AG09319 (cell line): ENCODE results near the gene SLC39A9.

Experiments
- DNase-seq: peaks from one replicate; pipeline ENCODE4 v3.0.0-alpha.2; 2010; ENCODE audit warnings: low read depth; ENCODE audit errors: extremely low read depth
- TF ChIP-seq, protein P1 (sequence below): IDR thresholded peaks from 2 replicates; pipeline ENCODE4 v1.5.1; 2011; ENCODE audit warnings: low read depth, mild to moderate bottlenecking, inconsistent platforms, low read length, moderate library complexity

SLC39A9 gene

DNA sequence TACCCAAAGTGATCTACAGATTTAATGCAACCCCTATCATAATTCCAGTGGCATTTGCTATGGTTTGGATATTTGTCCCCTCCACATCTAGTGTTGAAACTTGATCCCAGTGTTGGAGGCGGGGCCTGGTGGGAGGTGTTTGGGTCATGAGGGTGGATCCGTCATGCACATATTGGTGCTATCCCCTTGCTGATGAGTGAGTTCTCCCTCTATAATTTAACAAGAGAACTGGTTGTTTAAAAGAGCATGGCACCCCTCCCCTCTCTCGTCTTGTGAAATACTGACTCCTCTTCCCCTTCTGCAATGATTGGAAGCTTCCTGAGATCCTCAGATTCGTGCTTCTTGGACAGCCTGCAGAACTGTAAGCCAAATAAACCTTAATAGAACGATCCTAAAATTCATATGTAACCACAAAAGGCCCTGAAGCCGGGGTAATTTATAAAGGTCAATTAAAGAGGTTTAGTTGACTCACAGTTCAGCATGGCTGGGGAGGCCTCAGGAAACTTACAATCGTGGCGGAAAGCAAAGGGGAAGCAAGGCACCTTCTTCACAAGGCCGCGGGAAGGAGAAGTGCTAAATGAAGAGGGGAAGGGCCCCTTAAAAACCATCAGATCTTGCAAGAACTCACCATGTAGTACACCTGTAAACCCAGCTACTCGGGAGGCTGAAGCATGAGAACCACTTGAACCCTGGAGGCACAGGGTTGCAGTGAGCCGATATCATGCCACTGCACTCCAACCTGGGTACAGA lies 41.2 kb downstream of the SLC39A9 start:
- TF ChIP-seq, protein P1, sequence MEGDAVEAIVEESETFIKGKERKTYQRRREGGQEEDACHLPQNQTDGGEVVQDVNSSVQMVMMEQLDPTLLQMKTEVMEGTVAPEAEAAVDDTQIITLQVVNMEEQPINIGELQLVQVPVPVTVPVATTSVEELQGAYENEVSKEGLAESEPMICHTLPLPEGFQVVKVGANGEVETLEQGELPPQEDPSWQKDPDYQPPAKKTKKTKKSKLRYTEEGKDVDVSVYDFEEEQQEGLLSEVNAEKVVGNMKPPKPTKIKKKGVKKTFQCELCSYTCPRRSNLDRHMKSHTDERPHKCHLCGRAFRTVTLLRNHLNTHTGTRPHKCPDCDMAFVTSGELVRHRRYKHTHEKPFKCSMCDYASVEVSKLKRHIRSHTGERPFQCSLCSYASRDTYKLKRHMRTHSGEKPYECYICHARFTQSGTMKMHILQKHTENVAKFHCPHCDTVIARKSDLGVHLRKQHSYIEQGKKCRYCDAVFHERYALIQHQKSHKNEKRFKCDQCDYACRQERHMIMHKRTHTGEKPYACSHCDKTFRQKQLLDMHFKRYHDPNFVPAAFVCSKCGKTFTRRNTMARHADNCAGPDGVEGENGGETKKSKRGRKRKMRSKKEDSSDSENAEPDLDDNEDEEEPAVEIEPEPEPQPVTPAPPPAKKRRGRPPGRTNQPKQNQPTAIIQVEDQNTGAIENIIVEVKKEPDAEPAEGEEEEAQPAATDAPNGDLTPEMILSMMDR, result no peak
- DNase-seq, result no peak

DNA sequence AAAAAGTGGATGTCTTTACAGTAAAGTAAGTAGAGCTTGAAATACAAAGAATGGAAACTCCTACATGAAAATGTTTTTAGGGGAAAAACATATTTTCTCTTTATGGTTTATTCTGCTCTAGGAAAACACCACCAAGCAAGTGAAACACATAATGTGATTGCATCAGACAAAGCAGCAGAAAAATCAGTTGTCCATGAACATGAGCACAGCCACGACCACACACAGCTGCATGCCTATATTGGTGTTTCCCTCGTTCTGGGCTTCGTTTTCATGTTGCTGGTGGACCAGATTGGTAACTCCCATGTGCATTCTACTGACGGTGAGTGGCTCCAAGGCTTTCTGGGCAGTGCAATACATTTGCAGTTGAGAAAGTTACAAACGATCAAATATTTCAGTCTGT lies 43.5 kb downstream of the SLC39A9 start:
- no peak for DNase-seq

DNA sequence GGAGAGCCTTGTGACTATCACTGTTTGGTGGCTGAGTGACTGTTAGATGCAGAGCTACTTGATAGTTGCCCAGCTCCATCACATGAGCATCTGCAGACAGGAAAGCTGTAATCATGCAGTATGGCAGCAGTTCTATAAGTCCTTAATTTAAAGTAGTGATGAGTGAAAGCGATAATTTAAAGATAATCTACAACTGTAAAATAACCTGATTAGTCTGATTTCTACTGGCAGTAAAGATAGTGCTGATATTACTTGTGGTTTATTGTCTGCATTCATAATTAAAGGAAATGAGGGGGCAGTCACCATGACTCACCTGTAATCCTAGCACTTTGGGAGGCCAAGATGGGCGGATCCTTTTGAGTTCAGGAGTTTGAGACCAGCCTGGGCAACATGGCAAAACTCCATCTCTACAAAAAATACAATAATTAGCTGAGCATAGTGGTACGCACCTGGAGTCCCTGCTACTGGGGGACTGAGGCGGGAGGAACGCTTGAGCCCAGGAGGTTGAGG lies 44.9 kb downstream of the SLC39A9 start:
- TF ChIP-seq, protein P1, result no peak
- no peak for DNase-seq

More for the DNA sequence above, 43.5 kb downstream of the SLC39A9 start:
- TF ChIP-seq, protein P1, result no peak

DNA sequence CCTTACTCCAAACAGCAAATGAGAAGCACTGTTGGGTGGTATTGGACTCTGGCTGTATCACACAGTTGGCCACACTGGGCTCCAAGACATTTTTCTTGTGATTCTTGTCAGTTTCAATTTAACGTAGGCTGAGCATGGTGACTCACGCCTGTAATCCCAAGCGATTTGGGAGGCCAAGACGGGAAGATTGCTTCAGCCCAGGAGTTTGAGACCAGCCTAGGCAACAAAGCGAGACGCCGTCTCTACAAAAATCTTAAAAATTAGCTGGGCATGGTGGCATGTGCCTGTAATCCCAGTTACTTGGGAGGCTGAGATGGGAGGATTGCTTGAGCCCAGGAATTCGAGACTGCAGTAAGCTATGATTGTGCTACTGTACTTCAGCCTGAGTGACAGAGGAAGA lies 50.7 kb downstream of the SLC39A9 start:
- no peak for DNase-seq
- TF ChIP-seq, protein P1, result no peak

DNA sequence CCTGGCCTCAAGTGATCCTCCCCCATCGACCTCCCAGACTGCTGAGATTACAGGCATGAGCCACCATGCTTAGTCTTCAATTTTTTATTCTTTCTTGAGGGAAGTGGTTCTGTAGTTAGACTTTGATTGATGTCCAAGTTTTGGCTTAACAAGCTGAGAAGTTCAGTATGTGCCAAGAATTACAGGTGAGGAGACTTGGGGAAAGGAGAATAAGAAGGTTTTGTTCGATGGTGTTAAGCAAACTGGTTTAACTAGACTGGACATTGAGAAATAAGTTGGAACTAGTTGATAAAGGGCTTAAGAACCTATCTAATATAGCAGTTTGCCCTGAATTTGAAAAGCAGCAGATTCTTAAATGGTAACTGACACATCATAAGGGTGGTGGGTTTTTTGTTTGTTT lies 53.4 kb downstream of the SLC39A9 start:
- no peak for DNase-seq
- TF ChIP-seq, protein P1, result no peak

DNA sequence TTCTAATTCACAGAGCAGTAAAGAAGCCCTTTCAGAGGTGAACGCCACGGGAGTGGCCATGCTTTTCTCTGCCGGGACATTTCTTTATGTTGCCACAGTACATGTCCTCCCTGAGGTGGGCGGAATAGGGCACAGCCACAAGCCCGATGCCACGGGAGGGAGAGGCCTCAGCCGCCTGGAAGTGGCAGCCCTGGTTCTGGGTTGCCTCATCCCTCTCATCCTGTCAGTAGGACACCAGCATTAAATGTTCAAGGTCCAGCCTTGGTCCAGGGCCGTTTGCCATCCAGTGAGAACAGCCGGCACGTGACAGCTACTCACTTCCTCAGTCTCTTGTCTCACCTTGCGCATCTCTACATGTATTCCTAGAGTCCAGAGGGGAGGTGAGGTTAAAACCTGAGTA lies 59.9 kb downstream of the SLC39A9 start:
- TF ChIP-seq, protein P1, result no peak
- no peak for DNase-seq

DNA sequence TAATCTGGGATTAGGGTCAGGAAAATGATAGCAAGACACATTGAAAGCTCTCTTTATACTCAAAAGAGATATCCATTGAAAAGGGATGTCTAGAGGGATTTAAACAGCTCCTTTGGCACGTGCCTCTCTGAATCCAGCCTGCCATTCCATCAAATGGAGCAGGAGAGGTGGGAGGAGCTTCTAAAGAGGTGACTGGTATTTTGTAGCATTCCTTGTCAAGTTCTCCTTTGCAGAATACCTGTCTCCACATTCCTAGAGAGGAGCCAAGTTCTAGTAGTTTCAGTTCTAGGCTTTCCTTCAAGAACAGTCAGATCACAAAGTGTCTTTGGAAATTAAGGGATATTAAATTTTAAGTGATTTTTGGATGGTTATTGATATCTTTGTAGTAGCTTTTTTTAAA lies 60.6 kb downstream of the SLC39A9 start:
- no peak for DNase-seq
- TF ChIP-seq, protein P1, result no peak
